Stimulated activated CD4-positive, alpha-beta T cell treated with anti-CD3 and anti-CD28 coated beads, Interleukin-1b, Interleukin-23, amount 100 ng/mL, for 4 hours (primary cell): ENCODE data around the gene RABGAP1L.
"Not testable (repeated sequence)": the region's sequence is repeated elsewhere in the genome, so short reads cannot be mapped to it uniquely, and the experiment has no call there.

Experiments
- DNase-seq, 2 donors: peaks; one replicate each; pipeline ENCODE4 v3.0.0-alpha.2; 2020; ENCODE audit warnings: low read depth in 2 of 2

Gene RABGAP1L

DNA sequence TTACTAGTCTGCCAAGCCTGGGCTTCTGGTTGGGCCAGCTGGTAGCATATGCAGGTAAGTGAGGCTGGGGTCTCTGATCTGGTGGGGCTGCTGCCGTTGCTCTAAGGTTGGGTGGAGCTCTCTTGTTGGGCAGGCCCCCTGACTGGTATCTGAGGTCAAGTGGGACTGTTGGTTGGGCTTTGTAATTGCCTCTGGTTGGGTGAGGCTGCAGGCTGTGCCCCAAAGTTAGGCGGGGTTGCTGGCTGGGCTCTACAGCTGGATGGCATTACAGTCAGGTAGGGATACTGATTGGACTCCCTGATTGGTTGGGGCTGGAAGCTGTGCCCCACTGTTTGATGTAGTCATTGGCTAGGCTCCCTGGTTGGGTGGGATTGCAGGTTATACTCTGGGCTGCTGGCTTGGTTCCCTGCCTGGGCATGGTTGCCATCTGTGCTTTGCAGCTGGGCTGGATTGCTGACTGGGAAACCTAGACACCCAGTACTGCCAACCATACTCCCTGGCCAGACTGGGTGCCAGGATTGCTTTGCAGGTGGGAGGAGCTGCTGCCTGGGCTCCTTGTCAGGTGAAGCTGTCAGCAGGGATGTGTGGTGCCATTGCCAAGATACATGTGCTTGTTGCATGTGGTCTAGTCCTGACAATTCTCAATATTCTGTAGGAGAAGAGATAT is 130.5 kb downstream of the RABGAP1L start:
- no peak for DNase-seq

DNA sequence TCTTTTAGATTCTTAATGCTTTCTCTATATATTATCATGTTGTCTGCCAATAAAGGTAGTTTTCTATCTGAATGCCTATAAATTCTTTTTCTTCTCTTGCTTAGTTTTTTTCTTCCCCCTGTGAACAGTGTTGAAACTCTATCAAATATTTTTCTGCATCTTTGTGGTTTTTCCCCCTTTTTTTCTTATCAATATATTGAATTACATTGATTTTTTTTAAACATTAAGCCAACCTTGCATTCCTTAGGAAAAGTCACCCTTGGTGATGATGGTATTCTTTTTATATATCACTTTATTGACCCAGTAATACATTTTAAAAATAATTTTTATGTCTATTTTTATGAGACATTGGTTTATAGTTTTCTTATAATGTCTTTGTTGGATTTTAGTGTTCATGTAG is 131.7 kb downstream of the RABGAP1L start:
- no peak for DNase-seq

DNA sequence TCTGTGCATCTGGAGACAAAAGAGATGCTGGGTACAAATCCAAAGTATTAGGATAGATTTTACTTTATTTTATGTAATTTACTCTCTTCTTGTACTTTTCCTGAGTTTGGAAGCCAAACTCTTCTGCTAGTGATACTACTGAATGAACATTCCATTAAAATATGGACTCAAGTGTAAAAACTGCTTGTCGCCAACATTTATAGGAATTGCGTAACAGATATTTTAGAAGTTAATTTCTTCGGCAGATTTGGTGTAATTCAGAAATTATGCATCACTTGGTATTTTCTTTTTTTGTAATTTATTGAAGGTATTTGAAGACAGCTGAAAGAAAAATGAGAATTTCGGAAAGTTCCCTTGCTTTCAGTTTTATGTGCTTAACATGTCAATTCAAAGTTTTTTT is 137.0 kb downstream of the RABGAP1L start:
- DNase-seq: no peak

DNA sequence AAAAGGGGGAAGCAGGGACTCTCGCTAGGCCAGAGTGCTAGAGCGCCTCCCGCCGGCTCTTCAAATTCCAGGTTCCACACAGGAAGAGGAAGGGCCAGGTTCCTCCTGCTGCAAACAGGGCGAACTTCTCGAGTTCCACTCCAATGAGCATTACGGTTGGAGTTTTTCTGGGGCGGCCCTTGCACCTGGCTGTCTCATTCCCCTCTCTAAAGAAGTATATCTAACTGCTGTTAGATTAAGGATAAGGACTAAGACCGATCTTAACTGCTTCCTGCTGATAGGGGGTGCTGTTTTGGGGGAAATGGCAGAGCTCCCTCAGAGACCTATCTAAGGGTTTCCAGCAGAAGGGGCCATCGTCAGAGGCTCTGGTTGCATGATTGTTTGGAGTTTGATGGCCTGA is 138.0 kb downstream of the RABGAP1L start:
- no peak for DNase-seq

DNA sequence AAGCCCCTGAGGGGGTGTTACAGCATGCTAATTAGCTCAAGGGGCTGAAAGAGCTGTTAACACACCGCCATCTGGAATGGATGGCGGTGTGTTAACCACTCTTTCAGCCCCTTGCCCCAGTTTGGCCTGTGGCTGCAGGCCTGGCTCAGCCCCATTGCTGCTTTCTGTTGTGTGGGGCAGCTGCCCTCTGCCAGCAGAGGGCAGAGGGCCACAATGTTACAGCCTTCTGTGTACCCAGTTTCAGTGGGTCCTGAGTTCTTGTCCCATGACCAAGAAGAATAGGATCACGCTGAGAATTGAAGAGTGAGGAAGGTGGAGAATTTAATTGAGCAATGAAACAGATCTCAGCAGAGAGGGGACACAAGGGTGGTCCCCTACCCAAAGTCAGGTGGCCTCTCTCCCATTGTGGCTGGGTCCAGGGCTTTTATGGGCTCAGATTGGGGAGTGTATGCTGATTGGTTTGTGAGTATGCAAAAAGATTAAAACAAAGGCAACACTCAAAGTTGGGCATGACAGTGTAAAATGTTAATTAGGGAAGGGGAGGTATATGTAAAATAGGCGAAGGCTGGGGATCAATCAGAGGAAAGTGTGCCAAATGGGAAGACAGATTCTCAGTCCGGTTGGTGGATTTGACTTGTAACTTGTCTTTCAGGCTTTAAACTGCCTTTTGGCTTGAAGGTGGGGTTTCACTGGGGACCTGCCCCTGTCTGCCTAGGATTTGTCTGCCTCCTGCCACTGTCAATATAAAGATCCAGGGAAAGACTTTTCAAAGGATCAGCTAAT is 142.2 kb downstream of the RABGAP1L start:
- no peak for DNase-seq

DNA sequence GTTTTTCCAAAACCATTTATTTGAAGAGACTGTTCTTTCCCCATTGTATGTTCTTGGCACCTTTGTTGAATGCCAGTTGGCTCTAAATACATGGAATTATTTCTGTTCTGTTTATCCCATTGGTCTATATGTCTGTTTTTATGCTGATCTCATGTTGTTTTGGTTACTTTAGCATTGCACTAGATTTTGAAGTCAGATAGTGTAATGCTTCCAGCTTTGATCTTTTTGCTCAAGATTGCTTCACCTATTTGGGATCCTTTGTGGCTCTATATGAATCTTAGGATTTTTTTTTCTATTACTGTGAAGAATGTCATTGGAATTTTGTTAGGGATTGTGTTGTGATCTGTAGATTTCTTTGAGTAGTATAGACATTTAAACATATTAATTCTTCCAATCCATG is 149.3 kb downstream of the RABGAP1L start:
- DNase-seq: no peak

DNA sequence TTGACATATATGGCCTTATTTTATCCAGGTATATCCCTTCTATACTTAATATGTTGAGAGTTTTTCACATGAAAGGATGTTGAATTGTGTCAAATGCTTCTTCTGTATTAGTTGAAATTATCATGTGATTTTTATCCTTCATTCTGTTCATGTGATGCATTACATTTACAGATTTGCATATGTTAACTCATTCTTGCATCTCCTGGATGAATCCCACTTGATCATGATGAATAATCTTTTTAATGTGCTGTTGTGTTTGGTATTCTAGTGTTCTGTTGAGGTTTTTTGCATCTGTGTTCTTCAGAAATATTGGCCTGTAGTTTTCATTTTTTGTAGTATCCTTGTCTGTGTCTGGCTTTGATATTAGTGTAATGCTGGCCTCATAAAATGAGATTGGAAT is 150.2 kb downstream of the RABGAP1L start:
- no peak for DNase-seq

DNA sequence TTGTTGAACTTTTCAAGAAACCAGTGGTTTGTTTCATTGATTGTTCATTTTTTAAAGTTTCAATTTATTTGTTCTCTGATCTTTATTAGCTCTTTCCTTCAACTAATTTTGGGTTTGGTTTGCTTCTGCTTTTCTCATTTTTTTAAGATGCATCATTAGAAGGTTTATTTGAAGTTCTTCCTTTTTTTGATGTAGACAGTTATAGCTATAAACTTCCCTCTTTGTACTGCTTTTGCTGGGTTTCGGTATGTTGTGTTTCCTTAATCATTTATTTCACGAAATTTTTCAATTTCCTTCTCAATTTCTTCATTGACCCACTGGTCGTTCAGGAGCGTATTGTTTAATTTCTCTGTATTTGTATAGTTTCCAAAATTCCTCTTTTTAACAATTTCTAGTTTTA is 155.1 kb downstream of the RABGAP1L start:
- no peak for DNase-seq

DNA sequence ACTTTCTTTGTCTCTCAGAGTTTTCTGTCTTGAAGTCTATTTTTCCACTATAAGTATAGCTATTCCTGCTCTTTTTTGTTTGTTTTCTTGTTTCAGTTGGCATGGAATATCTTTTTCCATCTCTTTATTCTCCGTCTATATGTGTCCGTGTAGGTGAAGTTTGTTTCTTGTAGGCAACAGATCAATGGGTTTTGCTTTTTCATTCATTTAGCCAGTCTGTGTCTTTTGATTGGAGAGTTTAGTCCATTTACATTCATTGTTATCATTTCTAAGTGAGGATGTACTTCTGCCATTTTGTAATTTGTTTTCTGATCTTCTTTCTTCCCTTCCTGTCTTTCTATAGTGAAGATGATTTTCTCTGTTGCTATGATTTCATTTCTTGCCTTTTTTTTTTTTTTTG is 155.9 kb downstream of the RABGAP1L start:
- DNase-seq: no peak

DNA sequence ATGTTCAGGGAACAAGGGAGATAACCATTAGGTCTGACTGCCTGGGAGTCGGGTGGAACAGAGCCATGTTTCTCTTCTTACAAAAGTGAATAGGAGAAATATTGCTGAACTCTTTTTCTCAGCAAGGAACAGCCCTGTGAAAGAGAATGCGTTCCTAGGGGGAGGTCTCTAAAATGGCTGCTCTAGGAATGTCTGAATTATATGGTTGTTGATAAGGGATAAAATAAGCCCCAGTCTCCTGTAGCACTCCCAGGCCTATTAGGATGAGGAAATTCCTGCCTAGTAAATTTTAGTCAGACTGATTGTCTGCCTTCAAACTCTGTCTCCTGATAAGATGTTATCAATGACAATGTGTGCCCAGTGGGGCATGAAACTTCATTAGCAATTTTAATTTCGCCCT is 161.6 kb downstream of the RABGAP1L start:
- not testable (repeated sequence) for DNase-seq

DNA sequence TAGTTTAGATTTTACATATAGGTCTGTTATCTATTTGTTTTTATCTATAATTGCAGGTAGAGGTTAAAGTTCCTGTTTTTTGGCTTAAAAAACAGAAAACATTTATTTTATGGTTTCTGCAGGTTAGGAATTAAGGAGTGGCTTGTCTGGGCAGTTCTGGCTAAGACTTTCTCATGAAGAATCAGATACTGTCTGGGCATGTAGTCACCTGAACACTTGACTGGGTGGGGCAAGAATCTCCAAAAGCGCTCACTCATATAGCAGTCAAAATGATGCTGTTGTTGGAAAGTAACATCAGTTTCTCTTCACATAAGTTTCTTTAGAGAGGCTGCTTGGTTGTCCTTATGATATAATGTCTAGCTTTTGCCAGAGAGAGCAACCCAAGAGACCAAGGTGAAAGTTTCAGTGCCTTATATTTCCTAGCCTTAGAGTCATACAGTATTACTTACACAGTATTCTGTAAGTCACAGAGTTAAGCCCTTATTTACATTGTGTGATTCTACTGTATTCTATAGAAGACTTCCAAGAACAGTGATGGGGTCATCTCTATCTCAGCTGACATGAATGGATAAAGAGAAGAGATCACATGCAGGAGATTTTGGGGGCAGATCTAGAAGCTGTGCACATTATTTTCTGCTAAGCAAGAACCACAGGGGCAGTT is 163.0 kb downstream of the RABGAP1L start:
- no peak for DNase-seq

DNA sequence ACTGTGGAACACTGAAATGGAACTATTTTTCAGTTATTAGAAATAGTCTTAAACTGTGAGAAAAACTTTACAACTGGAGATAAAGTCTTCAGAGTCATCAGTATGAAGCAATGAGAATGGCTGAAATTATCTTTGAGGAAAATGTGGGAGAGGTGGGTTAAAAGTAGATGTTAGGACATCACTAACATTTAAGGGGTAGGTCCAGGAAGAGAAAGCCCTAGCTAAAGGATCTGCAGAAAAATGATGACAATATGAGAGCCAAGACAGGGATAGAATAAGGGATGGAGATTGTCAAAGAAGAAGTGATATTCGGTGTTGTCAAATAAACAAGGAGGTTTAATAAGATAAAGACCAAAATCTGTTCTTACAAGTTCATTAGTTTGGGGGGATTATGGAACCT is 165.2 kb downstream of the RABGAP1L start:
- DNase-seq: no peak

DNA sequence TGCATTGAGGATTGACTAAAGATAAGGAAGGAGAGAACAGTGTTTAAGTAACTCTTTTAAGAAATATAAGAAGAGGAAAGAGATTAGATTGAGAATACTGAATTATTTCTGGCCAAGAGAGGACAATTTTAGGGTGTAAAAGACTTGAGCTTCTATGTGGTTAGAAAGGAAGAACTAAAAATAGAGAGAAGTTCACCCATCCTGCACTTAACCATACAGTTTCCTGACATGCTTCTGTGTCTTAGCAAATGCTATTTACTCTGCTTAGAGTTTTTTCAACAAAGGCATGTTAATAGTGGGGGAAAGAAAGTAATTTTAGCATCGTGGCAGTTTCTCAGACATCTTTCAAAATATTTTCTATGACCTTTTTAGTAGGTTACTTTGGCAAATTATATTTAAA is 165.6 kb downstream of the RABGAP1L start:
- no peak for DNase-seq

DNA sequence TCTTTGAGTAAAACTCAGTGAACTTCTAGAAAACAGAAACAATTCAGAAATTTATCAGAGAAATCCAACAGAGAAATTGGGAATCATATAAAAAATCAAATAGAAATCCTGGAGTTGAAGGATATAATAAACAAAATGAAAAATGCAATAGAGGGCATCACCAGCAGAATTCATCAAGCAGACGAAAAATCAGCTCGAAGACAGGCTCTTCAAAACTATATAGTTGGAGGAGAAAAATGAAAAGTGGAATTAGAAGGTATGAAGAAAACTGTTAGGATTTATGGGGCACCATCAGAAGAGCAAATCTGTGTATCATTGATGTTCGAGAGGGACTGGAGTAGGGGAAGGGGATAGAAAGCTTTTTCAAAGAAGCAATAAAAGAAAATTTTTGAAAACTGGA is 167.0 kb downstream of the RABGAP1L start:
- DNase-seq: no peak

DNA sequence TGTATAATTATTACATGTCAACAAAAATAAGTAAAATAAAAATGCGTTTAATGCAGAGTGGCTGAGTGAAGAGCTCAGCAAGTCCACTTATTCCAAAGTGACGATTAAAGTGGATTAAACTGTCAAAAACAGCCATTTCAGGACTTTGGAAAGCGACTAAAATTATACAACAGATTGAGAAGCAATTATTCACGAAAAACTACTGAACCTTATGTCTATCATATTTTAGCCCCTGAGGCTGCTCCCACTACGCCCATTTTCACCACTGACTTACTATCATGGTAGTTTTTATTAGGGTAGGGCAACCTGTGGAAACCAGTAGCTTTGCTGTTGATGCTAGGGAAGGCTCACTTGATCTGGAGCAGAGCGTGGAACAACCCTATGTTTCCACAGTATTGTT is 174.1 kb downstream of the RABGAP1L start:
- DNase-seq: no peak

DNA sequence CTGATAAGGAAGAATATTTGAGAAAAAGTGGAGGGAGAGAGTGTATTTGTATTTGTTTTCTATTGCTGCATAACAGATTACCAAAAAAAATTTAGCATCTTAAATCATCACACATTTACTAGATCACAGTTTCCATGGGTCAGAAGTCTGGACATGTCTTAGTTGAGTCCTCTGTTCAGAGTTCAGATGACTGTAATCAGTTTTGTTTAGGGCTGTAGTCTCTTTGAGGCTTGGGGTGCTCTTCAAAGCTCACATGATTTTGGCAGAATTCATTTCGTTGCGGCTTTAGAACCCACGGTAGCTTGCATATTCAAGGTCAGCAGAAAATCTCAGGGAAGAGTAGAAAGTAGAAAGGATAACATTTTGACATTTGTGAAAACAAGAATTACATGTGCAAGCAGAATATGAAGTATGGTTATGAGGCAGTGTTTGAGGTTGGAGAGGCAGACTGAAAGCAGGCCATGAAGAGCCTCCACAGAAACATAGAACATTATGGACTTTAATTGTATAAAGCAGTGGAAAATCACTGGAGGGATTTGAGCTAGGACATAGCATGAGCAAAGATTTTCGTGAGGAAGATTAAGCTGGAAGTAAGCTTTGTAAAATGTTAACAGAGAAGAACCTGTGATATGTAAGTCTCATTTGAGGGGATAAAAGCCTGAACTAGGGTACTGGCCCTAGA is 177.8 kb downstream of the RABGAP1L start:
- no peak for DNase-seq

DNA sequence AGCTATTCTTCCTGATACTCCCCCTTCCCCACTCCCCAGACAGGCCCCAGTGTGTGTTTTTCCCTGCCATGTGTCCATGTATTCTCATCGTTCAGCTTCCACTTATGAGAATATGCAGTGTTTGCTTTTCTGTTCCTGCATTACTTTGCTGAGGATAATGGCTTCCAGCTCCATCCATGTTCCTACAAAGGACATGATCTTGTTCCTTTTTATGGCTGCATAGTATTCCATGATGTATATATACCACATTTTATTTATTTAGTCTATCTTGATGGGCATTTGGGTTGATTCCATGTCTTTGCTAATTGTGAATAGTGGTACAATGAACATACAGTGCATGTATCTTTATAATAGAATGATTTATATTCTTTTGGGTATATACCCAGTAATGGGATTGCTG is 181.1 kb downstream of the RABGAP1L start:
- DNase-seq: not testable (repeated sequence)

DNA sequence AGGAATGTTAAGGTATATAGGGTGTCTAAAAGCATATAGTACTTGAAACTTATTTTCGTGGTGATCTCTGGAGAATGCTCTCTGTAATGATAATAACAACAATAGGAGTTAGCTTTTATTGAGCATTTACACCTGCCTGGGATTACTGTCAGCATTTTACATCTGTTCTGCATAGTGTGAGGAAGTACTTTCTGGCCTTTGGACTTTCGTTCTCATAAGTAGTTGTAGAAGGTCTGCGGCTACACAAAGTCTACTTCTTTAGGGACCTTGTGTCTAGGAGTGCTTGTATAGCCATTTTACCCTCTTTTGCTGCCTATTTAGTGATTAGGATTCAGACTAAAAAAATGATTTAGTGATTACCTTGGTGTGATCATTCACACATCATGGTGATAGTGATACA is 184.8 kb downstream of the RABGAP1L start:
- no peak for DNase-seq

DNA sequence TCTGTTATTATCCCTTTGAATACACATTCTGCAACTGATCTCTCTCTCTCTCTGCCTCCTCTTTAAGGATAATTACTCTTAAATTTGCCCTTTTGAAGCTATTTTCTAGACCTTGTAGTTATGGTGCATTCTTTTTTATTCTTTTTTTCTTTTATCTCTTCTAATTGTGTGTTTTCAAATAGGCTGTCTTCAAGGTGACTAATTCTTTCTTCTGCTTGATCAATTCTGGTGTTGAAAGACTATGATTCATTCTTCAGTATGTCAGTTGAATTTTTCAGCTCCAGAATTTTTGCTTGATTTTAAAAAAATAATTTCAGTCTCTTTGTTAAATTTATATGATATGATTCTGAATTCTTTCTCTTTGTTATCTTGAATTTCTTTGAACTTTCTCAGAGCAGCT is 192.8 kb downstream of the RABGAP1L start:
- no peak for DNase-seq

DNA sequence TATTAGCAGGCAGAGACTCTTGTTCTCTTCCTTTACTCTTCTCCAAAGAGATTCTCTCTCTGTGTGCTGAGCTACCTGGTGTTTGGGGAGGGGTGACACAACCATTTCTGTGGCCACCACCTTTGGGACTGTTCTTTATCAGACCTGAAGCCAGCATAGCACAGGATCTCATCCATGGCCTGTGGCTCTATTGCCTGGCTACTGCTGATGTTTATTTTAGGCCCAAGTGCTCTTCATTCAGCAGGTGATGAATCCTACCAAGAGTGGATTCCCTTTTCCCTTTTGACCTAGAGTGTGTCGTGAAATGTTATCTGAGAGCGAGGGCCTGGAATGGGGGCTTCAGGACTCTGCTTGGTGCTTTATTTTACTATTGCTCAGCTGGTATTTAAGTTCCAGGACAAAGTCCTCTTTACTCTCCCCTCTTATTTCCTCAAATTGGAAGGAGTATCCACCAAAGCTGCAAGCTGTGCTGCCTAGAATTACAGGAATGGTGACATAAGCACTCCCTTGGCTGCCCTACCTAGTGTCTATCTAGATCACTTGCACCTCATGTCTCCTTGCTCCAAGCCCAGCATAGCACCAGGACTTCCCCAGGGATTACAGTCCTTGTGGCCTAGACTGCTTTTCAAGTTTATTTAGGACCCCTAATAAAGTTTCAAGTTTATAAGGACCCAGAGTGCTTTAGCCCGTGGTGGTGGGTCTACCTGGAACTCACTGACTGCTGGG is 193.7 kb downstream of the RABGAP1L start:
- DNase-seq: no peak

DNA sequence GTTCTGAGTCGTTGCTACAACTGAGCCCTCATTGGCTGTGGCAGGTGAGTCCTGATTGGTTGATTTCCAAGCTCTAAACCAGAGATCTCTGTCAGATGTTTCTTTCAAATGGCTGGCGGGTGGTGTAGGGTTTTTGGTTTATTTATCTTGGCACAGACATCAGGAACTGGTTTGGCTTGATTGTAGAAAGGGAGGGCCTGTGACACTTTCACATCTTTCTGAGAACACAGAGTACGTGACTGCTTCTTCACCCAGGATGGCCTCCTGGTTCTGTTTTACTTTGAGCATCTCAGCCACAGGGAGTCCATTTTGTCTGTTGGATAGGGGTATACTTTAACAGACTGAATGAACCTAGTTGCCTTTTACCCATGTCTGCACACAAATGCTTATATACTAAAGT is 199.0 kb downstream of the RABGAP1L start:
- DNase-seq: no peak
